HG03460 (cell line): ENCODE measurements around the gene ADARB1.
A peak's percentile ranks its signal among the peaks of the same experiment; 100 is the strongest.

Experiments used
- ATAC-seq: cut with Tn5 transposase; IDR thresholded peaks from one replicate; pipeline ENCODE4 v1.9.1; 2021; ENCODE audit not compliant: unreplicated experiment

ADARB1 gene

GRCh38 chr21:45091550-45092322 is 17.4 kb downstream of the ADARB1 start:
- ATAC-seq, result no peak

- ATAC-seq, result no peak
These were observed 18.7 kb downstream of the ADARB1 start for GRCh38 chr21:45093035-45093532.

- no peak for ATAC-seq
These were observed 20.0 kb downstream of the ADARB1 start for GRCh38 chr21:45094412-45094811.

- no peak for ATAC-seq
These were observed 21.1 kb downstream of the ADARB1 start for GRCh38 chr21:45095505-45095904.

GRCh38 chr21:45096217-45096616 is 21.8 kb downstream of the ADARB1 start:
- ATAC-seq, result no peak

GRCh38 chr21:45097827-45098387 is 23.5 kb downstream of the ADARB1 start:
- ATAC-seq, result no peak

GRCh38 chr21:45098867-45099266 is 24.5 kb downstream of the ADARB1 start:
- ATAC-seq, result no peak

GRCh38 chr21:45099571-45099970 is 25.2 kb downstream of the ADARB1 start:
- ATAC-seq, result no peak

GRCh38 chr21:45100866-45101265 is 26.5 kb downstream of the ADARB1 start:
- no peak for ATAC-seq

GRCh38 chr21:45102391-45102932 is 28.1 kb downstream of the ADARB1 start:
- no peak for ATAC-seq

GRCh38 chr21:45103971-45104520 is 29.7 kb downstream of the ADARB1 start:
- ATAC-seq, result no peak

- ATAC-seq, result no peak
These were observed 30.2 kb downstream of the ADARB1 start for GRCh38 chr21:45104560-45104959.

- ATAC-seq, result no peak
These were observed 31.6 kb downstream of the ADARB1 start for GRCh38 chr21:45105906-45106485.

GRCh38 chr21:45108034-45108790 is 33.8 kb downstream of the ADARB1 start:
- ATAC-seq, result no peak

GRCh38 chr21:45108808-45109781 is 34.7 kb downstream of the ADARB1 start:
- no peak for ATAC-seq

GRCh38 chr21:45109831-45110492 is 35.6 kb downstream of the ADARB1 start:
- ATAC-seq, result peak; percentile 87

GRCh38 chr21:45110873-45111624 is 36.7 kb downstream of the ADARB1 start:
- ATAC-seq, result no peak

- ATAC-seq, result no peak
These were observed 37.3 kb downstream of the ADARB1 start for GRCh38 chr21:45111703-45112102.
